ENCODE data around the gene TCTN1.

The TCTN1 gene

GRCh38 chr12:110583137-110584059 is 30.5 kb upstream of the TCTN1 start, which contains the start of gene PPTC7:
PPTC7 (minus strand) TSS chr12:110583318; CDS start chr12:110583031, 287 bp downstream.
- no peak for TF ChIP-seq CTCF (IDR thresholded peaks at IDR 0.05)

GRCh38 chr12:110585231-110585799 is 28.6 kb upstream of the TCTN1 start:
- no peak for TF ChIP-seq CTCF (IDR thresholded peaks at IDR 0.05)

GRCh38 chr12:110590059-110590458 is 23.9 kb upstream of the TCTN1 start:
- TF ChIP-seq CTCF (IDR thresholded peaks at IDR 0.05), result no peak

- no peak for TF ChIP-seq CTCF (IDR thresholded peaks at IDR 0.05)
Observed at GRCh38 chr12:110590806-110591326, 23.1 kb upstream of the TCTN1 start.

GRCh38 chr12:110591451-110592051 is 22.4 kb upstream of the TCTN1 start:
- TF ChIP-seq CTCF (IDR thresholded peaks at IDR 0.05), result no peak

GRCh38 chr12:110592078-110592477 is 21.9 kb upstream of the TCTN1 start:
- TF ChIP-seq CTCF (IDR thresholded peaks at IDR 0.05), result no peak

- TF ChIP-seq CTCF (IDR thresholded peaks at IDR 0.05), result no peak
Observed at GRCh38 chr12:110597885-110598284, 16.0 kb upstream of the TCTN1 start.

Measured in LNCAP (cell line).